GM21367 (cell line): ENCODE results near the gene GRIA1.

ENCODE experiments used
- ATAC-seq: cut with Tn5 transposase; IDR thresholded peaks from one replicate; pipeline ENCODE4 v1.9.1; 2021; ENCODE audit not compliant: unreplicated experiment

GRIA1 gene

GRCh38 chr5:153543959-153544470, 53.5 kb downstream of the GRIA1 start:
- ATAC-seq, result no peak

DNA sequence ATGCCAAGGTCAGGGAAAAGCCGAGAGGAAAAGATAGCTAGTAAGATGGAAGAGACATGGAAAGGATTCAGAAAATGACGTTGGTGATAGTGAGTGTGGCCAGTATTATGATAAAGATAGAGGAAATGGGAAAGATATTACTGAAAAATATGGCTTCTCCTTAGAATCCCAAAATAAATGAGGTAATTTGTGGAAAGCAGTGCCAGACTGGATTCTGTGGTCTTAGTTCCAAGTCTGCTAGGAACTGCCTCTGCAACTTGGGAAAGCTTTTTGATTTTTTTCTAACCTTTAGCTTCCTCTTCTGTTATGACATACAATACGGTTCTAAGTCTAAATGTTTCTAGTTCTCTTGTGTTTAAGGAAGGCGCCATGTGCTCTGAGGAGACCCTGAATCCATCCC, 54.2 kb downstream of the GRIA1 start:
- ATAC-seq, result no peak

- ATAC-seq, result no peak
Measured at GRCh38 chr5:153546566-153546965, 56.1 kb downstream of the GRIA1 start.

DNA sequence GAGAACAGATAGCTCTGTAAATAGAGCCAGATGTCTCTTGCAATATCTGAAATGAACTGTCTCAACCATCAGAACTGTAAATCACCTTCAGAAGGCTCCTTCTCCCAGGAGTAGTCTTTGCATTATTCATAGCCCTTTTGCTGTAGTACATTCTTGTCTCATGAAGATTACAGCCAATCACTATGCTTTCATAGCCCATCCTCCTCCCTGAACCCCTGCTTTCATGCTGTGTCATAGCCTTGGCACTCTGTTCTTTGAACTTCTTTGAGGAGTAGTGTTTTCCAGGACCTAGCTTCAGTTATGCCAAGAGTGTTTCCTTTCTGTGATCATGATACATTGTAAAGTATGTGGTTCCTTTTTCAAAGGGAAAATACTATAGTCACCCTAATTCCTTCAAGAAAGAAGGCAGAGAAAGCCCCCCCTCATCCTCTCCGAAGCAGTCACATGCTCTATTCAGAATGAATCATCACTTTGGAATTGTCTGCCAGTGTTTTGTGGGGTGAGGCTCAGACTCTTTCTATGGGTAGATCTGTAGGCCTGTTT, 61.1 kb downstream of the GRIA1 start:
- no peak for ATAC-seq

GRCh38 chr5:153552886-153553285, 62.4 kb downstream of the GRIA1 start:
- ATAC-seq, result no peak

- no peak for ATAC-seq
Measured at GRCh38 chr5:153555420-153556114, 65.1 kb downstream of the GRIA1 start.

DNA sequence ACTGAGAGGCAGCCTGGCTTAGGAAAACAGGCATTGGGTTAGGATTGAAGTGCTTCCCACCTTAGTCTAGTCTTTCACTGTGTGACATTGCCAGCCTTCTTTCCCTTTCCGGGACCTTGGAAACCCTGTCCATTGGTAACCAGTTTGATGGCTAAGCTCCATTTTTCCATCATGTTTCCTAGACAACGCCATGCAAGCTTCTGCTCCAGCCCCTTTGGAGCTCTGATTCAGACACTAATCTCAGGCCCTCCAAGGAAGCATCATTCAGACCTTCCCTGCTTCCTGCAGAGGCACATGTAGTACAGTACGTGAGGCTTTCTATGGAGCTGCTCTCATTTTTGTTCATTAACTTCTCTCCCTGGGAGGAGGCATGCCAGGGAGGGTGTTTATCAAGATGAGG, 68.5 kb downstream of the GRIA1 start:
- ATAC-seq, result no peak

- ATAC-seq, result no peak
Measured at GRCh38 chr5:153559926-153560325, 69.5 kb downstream of the GRIA1 start.

DNA sequence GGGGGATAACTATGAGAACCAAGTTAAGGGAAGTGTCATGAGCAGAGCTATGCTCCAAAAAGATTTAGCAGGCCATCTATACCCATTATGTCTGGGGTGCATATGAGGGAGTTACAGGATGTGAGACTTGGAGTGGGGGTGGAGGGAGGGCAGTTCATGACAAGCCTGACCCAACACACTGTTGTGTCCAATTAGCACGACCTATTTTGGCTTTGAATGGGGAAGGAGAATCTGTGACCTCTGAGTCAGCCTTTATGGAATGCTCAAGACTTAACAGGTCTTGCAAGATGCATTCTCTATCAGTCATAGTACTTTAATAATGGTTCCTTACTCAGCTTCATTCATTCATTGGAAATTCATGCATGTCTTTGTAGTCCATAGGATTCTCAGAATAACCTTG, 71.7 kb downstream of the GRIA1 start:
- no peak for ATAC-seq

GRCh38 chr5:153565822-153566221, 75.4 kb downstream of the GRIA1 start:
- no peak for ATAC-seq

DNA sequence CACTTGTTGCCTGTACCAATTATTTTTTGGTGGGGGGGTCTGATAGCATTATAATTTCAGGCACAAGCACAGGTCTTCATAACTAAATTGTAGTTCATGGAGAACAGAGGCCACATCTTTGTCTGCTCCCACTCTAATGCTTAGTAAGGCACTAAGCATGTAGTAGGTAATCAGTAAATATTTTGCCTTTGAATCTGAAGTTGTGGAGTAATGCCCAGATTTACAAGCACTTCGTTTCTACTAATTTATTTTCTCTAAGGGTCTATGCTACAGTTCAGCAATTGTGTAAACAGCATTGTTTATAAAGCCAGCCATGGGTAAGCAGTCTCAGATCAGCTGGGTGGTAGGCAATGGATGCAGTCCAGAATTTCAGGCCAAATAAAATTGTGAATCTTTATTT, 78.6 kb downstream of the GRIA1 start:
- no peak for ATAC-seq

GRCh38 chr5:153571162-153571561, 80.7 kb downstream of the GRIA1 start:
- no peak for ATAC-seq

DNA sequence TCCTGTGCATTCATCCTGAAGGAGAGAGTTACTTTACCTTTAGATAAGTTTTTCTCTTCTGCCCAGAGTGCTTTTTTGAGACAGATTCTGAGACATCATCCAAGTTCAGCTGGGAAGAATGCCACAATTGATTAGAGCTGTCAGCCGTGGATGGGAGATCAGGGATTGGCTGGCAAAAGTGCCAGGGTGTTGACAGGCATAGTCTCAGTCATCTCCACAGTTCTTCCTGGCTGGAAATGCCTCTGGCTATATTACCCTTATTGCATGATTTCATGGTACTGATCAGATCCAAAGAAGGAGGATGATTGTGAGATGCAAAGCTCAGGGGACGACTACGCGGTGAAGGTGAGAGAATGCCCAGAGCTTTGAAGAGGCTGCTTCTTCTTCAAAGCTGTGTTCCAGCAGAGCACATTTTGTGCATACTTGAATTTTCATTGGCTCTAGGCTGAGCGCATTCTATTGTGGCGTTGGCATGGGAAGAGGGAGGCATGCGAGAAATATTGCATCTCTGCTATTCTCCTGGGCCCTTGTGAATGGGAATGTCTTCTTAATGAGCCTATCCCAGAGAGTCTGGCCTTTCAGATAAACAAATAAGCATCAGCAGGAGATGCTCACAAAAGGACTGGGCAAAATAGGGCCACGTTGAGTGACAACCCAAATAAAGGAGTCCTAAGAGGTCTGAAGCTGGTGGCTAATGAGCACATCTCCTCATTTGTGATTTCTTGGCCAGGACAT, 82.1 kb downstream of the GRIA1 start:
- ATAC-seq, result no peak

DNA sequence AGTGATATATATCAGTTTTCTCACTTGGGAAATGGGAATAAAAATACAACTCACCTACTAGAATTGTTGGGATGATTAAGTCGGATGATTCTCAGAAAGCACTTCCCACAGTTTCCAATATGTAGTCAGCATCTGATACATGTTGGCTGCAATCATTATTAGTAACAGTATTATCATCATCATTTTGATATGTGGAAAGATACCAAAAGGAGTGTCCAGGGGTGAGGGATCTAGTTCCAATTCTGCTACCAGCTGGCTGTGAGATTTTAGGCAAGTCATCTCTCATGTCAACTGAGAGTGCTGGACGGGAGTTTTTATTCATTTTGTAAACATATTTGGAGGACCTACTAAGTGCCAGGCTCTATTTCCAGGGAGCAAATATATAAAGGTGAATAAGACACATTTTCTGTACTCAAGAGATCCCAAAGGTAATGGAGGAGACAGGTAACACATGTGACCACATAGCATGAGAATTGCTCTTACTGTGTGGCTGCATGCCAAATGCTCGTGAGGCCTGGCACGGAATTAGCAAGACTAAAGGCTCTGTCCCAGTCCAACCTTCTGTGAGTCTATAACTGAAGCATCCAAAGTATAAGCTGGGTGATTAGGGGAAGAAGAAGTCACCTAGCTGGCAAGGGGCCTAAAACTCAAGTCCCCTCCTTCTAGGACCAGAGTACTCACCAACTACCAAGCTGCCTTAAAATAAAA, 83.0 kb downstream of the GRIA1 start:
- no peak for ATAC-seq

GRCh38 chr5:153584126-153584959, 93.9 kb downstream of the GRIA1 start:
- ATAC-seq, result no peak

- no peak for ATAC-seq
Measured at GRCh38 chr5:153584960-153585359, 94.5 kb downstream of the GRIA1 start.

- ATAC-seq, result no peak
Measured at GRCh38 chr5:153585622-153586277, 95.3 kb downstream of the GRIA1 start.

GRCh38 chr5:153592081-153592480, 101.6 kb downstream of the GRIA1 start:
- no peak for ATAC-seq

- ATAC-seq, result no peak
Measured at GRCh38 chr5:153594785-153595184, 104.3 kb downstream of the GRIA1 start.

DNA sequence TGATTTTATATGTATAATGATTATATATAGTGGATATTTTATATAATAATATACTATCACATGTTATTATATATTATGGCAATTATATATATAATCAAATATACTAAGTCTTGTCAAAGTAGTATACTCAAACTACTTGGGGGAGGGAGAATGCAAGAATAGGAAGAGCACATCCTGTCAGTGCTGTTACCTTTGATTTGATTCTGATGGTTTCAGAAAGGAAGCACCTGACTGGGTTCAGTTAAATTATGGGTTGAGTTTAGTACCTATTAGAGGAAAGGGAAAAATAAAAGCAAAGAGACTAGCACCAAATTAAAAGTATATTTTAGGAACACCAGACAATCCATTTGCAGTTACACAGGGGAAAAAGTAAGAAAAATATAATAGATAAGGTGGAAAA, 107.6 kb downstream of the GRIA1 start:
- ATAC-seq, result no peak
